ENCODE measurements around the gene MON1A. TPM values are rescaled to one million over a fixed set of nuclear protein-coding genes. Genes with fewer than 3 reads are reported as not detected.
A peak's percentile ranks its signal among the peaks of the same experiment; 100 is the strongest.
"Not testable (repeated sequence)": the region's sequence is repeated elsewhere in the genome, so short reads cannot be mapped to it uniquely, and the experiment has no call there.

MON1A gene
- total RNA-seq, 4 donors from 2014 or later = 9.9 to 19.1 (median 15.7) TPM

DNA sequence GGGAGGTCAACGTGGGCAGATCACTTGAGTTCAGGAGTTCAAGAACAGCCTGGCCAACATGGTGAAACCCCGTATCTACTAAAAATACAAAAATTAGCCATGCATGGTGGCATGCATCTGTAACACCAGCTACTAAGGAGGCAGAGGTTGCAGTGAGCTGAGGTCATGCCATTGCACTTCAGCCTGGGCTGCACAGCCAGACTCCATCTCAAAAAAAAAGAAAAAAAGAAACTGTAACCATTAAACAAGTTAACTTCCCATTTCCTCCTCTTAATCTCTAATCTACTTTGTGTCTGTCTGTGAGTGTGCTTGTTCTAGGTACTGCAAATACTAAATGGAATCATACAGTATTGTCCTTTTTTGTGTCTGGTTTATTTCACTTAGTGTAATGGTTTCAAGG lies 13.0 kb upstream of the MON1A start:
- DNase-seq (ENCODE audit: extremely low spot score) = no peak
- WGBS = 73% methylated on average over 2 of the region's 2 CpGs
- H3K4me3 ChIP-seq = no peak overlapping the region
- peaks cover 0 to 7% (median 4%) of the 10 kb centered on the region in 4 donors for H3K36me3 ChIP-seq
- H3K27me3 ChIP-seq = no peaks in the 10 kb centered on the region
- H3K9me3 ChIP-seq = no peaks in the 10 kb centered on the region
- TF ChIP-seq POLR2AphosphoS5 (IDR thresholded peaks at IDR 0.05) (no peak), EP300 (IDR thresholded peaks at IDR 0.05) (no peak), POLR2A (IDR thresholded peaks at IDR 0.05; ENCODE audit: low read depth) (no peak), CTCF (IDR thresholded peaks at IDR 0.05) (no peak)
- intact Hi-C loops (cut with DNase I) = no loop called here
- H3K27ac ChIP-seq (replicated peaks in 1 of 4) = no peak overlapping the region
- peaks cover 23 to 36% (median 32%) of the 10 kb centered on the region in 4 donors for H3K4me1 ChIP-seq

DNA sequence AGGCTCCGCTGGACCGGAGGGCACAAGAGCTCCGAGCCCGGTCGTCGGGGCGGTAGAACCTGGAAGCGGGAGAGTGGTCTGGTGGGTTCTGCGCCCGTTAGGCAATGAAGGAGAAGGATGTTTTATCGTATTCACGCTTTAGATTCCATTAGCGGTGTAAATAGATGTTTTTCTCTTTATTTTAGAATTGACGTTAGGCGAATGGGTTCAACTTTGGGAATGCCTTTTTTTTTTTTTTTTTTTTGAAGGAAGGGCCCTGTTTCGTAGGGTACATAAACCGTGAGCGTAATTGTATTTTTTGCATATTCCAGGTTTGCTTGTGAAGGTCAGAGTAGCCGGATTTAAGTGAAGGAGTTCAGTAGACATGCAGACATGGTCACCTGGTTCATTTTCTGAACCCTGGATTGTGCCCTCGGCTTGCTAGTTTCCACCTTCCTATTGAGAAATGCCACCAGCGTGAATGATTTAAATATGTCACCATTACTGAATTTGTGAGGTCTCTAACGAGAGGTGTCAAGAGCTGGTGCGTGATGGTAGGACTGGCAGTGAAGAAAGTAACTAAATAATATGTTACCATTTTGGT lies 11.1 kb upstream of the MON1A start:
- Histone ChIP-seq H3K27me3 (no peaks in the 10 kb centered on the region), H3K4me3 (peak overlapping the region; percentile 75 to 91 (median 88)), H3K9me3 (no peaks in the 10 kb centered on the region), H3K4me1 (peaks cover 23 to 34% (median 27%) of the 10 kb centered on the region in 4 donors), H3K27ac (replicated peaks in 1 of 4) (peak overlapping the region; percentile 95 to 98 (median 96)), H3K36me3 (peaks cover 0 to 3% (median under 1%) of the 10 kb centered on the region in 4 donors)
- WGBS = 6% methylated on average over 23 of the region's 23 CpGs
- TF ChIP-seq EP300 (IDR thresholded peaks at IDR 0.05) (no peak), CTCF (IDR thresholded peaks at IDR 0.05) (no peak), POLR2A (IDR thresholded peaks at IDR 0.05; ENCODE audit: low read depth) (no peak), POLR2AphosphoS5 (IDR thresholded peaks at IDR 0.05) (no peak)
- DNase-seq (ENCODE audit: extremely low spot score) = no peak
- intact Hi-C loops (cut with DNase I) = no loop called here

- Histone ChIP-seq H3K4me3 (peak within 1 kb of the TSS; percentile 75 to 91 (median 88)), H3K27ac (replicated peaks in 1 of 4) (peak within 1 kb of the TSS; percentile 95 to 98 (median 96)), H3K4me1 (peaks cover 23 to 34% (median 27%) of the 10 kb centered on the region in 4 donors), H3K36me3 (peaks cover 0 to 3% (median 0%) of the 10 kb centered on the region in 4 donors), H3K27me3 (no peaks in the 10 kb centered on the region), H3K9me3 (no peaks in the 10 kb centered on the region)
- intact Hi-C loops (cut with DNase I) = loop anchor here (2.0 kb wide), 1 partner anchor 149 kb away; the partner anchor contains the start of gene RBM5
- 0% methylated on average over 14 of the region's 74 CpGs for WGBS
- TF ChIP-seq CTCF (IDR thresholded peaks at IDR 0.05) (peak in 1 of 3 experiments; percentile 17), POLR2A (IDR thresholded peaks at IDR 0.05; ENCODE audit: low read depth) (peak; percentile 89), EP300 (IDR thresholded peaks at IDR 0.05) (no peak), POLR2AphosphoS5 (IDR thresholded peaks at IDR 0.05) (peak; percentile 96)
- peak; percentile 99 for DNase-seq (ENCODE audit: extremely low spot score)
Measured at GRCh38 chr3:49939858-49940666, 10.5 kb upstream of the MON1A start, which contains the start of gene RBM6. Gene RBM6, plus strand, starts transcription at chr3:49940150. Its CDS starts 22,492 bp downstream, at chr3:49962642.

GRCh38 chr3:49937090-49937489 lies 7.5 kb upstream of the MON1A start:
- 61% methylated on average over 3 of the region's 3 CpGs for WGBS
- DNase-seq (ENCODE audit: extremely low spot score) = no peak
- Histone ChIP-seq H3K9me3 (no peaks in the 10 kb centered on the region), H3K27ac (replicated peaks in 1 of 4) (no peak overlapping the region), H3K4me3 (no peak overlapping the region), H3K27me3 (no peaks in the 10 kb centered on the region), H3K36me3 (no peaks in the 10 kb centered on the region), H3K4me1 (peaks cover 18 to 22% (median 20%) of the 10 kb centered on the region in 4 donors)
- TF ChIP-seq POLR2A (IDR thresholded peaks at IDR 0.05; ENCODE audit: low read depth) (no peak), CTCF (IDR thresholded peaks at IDR 0.05) (no peak), EP300 (IDR thresholded peaks at IDR 0.05) (no peak), POLR2AphosphoS5 (IDR thresholded peaks at IDR 0.05) (no peak)
- intact Hi-C loops (cut with DNase I) = no loop called here

- WGBS = 92% methylated on average over 15 of the region's 15 CpGs
- H3K27me3 ChIP-seq; H3K9me3 ChIP-seq; H3K4me3 ChIP-seq; H3K36me3 ChIP-seq; DNase-seq (ENCODE audit: extremely low spot score); intact Hi-C loops (cut with DNase I); H3K27ac ChIP-seq (replicated peaks in 1 of 4): not testable (repeated sequence)
- peaks cover 17 to 32% (median 27%) of the 10 kb centered on the region in 4 donors for H3K4me1 ChIP-seq
Measured at GRCh38 chr3:49932281-49932680, 2.7 kb upstream of the MON1A start.
